ENCODE results near the gene PRND. TPM values are rescaled to one million over a fixed set of nuclear protein-coding genes. Genes with fewer than 3 reads are reported as not detected.

PRND gene
- total RNA-seq, 1 donor from 2014 or later: not detected

- peaks cover 10% of the 10 kb centered on the region for H4K20me1 ChIP-seq (ENCODE audit: insufficient read depth, low read length)
- H3K4me2 ChIP-seq (ENCODE audit: low read length): no peak overlapping the region
- FAIRE-seq (no peak), DNase-seq (ENCODE audit: low read depth) (no peak)
- H3K79me2 ChIP-seq (ENCODE audit: insufficient read depth, low read length): peaks cover 12% of the 10 kb centered on the region
- peaks cover 10% of the 10 kb centered on the region for H3K4me1 Mint-ChIP-seq (ENCODE audit: low read depth, unreplicated experiment)
- no peaks in the 10 kb centered on the region for H3K9me3 ChIP-seq (ENCODE audit: insufficient read depth, low read depth, low read length)
- H3K27me3 ChIP-seq (ENCODE audit: insufficient read depth, low read length): peaks cover 2% of the 10 kb centered on the region
- H3K27me3 Mint-ChIP-seq (ENCODE audit: low read depth, unreplicated experiment): peaks cover 36% of the 10 kb centered on the region
- no peak overlapping the region for H3K9ac ChIP-seq (ENCODE audit: low read length)
- TF ChIP-seq EZH2 (IDR thresholded peaks at IDR 0.05; ENCODE audit: insufficient read depth, low read length): no peak
- no peak for TF ChIP-seq CTCF (IDR thresholded peaks at IDR 0.05; ENCODE audit: insufficient read depth, low read depth, low read length)
- H2AFZ ChIP-seq (ENCODE audit: low read depth, low read length): no peak overlapping the region
- no peaks in the 10 kb centered on the region for H3K36me3 ChIP-seq (ENCODE audit: insufficient read depth, low read length)
- H3K9me3 Mint-ChIP-seq (ENCODE audit: unreplicated experiment): no peaks in the 10 kb centered on the region
- H3K4me3 ChIP-seq (ENCODE audit: insufficient read depth, low read depth, low read length): no peak overlapping the region
- no peak overlapping the region for H3K27ac Mint-ChIP-seq (ENCODE audit: unreplicated experiment)
- peaks cover 6% of the 10 kb centered on the region for H3K4me1 ChIP-seq (ENCODE audit: insufficient read depth, low read length)
- no peak overlapping the region for H3K4me3 Mint-ChIP-seq (ENCODE audit: unreplicated experiment)
- no peak overlapping the region for H3K27ac ChIP-seq (ENCODE audit: low read depth, low read length)
- H3K36me3 Mint-ChIP-seq (ENCODE audit: low read depth, unreplicated experiment): no peaks in the 10 kb centered on the region
Observed at GRCh38 chr20:4683261-4683660, 38.4 kb upstream of the PRND start.

- no peak overlapping the region for H3K9ac ChIP-seq (ENCODE audit: low read length)
- no peaks in the 10 kb centered on the region for H3K9me3 Mint-ChIP-seq (ENCODE audit: unreplicated experiment)
- no peak for TF ChIP-seq EZH2 (IDR thresholded peaks at IDR 0.05; ENCODE audit: insufficient read depth, low read length)
- TF ChIP-seq CTCF (IDR thresholded peaks at IDR 0.05; ENCODE audit: insufficient read depth, low read depth, low read length): no peak
- no peaks in the 10 kb centered on the region for H3K9me3 ChIP-seq (ENCODE audit: insufficient read depth, low read depth, low read length)
- H3K27me3 ChIP-seq (ENCODE audit: insufficient read depth, low read length): no peaks in the 10 kb centered on the region
- peak; percentile 68 for DNase-seq (ENCODE audit: low read depth)
- peaks cover 25% of the 10 kb centered on the region for H4K20me1 ChIP-seq (ENCODE audit: insufficient read depth, low read length)
- H3K4me3 Mint-ChIP-seq (ENCODE audit: unreplicated experiment): no peak overlapping the region
- H3K4me1 Mint-ChIP-seq (ENCODE audit: low read depth, unreplicated experiment): peaks cover 15% of the 10 kb centered on the region
- no peak overlapping the region for H3K4me3 ChIP-seq (ENCODE audit: insufficient read depth, low read depth, low read length)
- no peaks in the 10 kb centered on the region for H3K36me3 ChIP-seq (ENCODE audit: insufficient read depth, low read length)
- no peak for FAIRE-seq
- peaks cover 27% of the 10 kb centered on the region for H3K79me2 ChIP-seq (ENCODE audit: insufficient read depth, low read length)
- no peaks in the 10 kb centered on the region for H3K36me3 Mint-ChIP-seq (ENCODE audit: low read depth, unreplicated experiment)
- H3K27ac ChIP-seq (ENCODE audit: low read depth, low read length): no peak overlapping the region
- H3K27ac Mint-ChIP-seq (ENCODE audit: unreplicated experiment): no peak overlapping the region
- peak overlapping the region; percentile 61 for H2AFZ ChIP-seq (ENCODE audit: low read depth, low read length)
- peaks cover 21% of the 10 kb centered on the region for H3K27me3 Mint-ChIP-seq (ENCODE audit: low read depth, unreplicated experiment)
- H3K4me2 ChIP-seq (ENCODE audit: low read length): no peak overlapping the region
- H3K4me1 ChIP-seq (ENCODE audit: insufficient read depth, low read length): peaks cover 6% of the 10 kb centered on the region
Observed at GRCh38 chr20:4684837-4685413, 36.8 kb upstream of the PRND start.

GRCh38 chr20:4685923-4686221 lies 35.8 kb upstream of the PRND start:
- Histone ChIP-seq H3K27me3 (ENCODE audit: insufficient read depth, low read length) (no peaks in the 10 kb centered on the region), H3K27ac (ENCODE audit: low read depth, low read length) (peak overlapping the region; percentile 78), H3K9ac (ENCODE audit: low read length) (peak overlapping the region; percentile 88), H3K36me3 (ENCODE audit: insufficient read depth, low read length) (no peaks in the 10 kb centered on the region), H3K4me3 (ENCODE audit: insufficient read depth, low read depth, low read length) (peak overlapping the region; percentile 63), H2AFZ (ENCODE audit: low read depth, low read length) (peak overlapping the region; percentile 64), H3K4me2 (ENCODE audit: low read length) (peak overlapping the region; percentile 82), H3K79me2 (ENCODE audit: insufficient read depth, low read length) (peaks cover 36% of the 10 kb centered on the region), H3K9me3 (ENCODE audit: insufficient read depth, low read depth, low read length) (no peaks in the 10 kb centered on the region), H4K20me1 (ENCODE audit: insufficient read depth, low read length) (peaks cover 30% of the 10 kb centered on the region), H3K4me1 (ENCODE audit: insufficient read depth, low read length) (peaks cover 6% of the 10 kb centered on the region)
- peaks cover 18% of the 10 kb centered on the region for H3K27me3 Mint-ChIP-seq (ENCODE audit: low read depth, unreplicated experiment)
- TF ChIP-seq CTCF (IDR thresholded peaks at IDR 0.05; ENCODE audit: insufficient read depth, low read depth, low read length): no peak
- TF ChIP-seq EZH2 (IDR thresholded peaks at IDR 0.05; ENCODE audit: insufficient read depth, low read length): no peak
- peak overlapping the region; percentile 99 for H3K27ac Mint-ChIP-seq (ENCODE audit: unreplicated experiment)
- H3K36me3 Mint-ChIP-seq (ENCODE audit: low read depth, unreplicated experiment): no peaks in the 10 kb centered on the region
- peaks cover 15% of the 10 kb centered on the region for H3K4me1 Mint-ChIP-seq (ENCODE audit: low read depth, unreplicated experiment)
- no peaks in the 10 kb centered on the region for H3K9me3 Mint-ChIP-seq (ENCODE audit: unreplicated experiment)
- no peak for DNase-seq (ENCODE audit: low read depth)
- H3K4me3 Mint-ChIP-seq (ENCODE audit: unreplicated experiment): peak overlapping the region; percentile 88
- no peak for FAIRE-seq
